HCT116 (cell line): Measurements from ENCODE around the gene MCL1.

ENCODE experiments used
- EZH2 ChIP-seq: fragments of 200-600 bp; sonication (generic); IDR thresholded peaks from 2 replicates; pipeline ENCODE4 v1.6.1; 2017; ENCODE audit warnings: antibody characterized with exemption, mixed run types
- EZH2phosphoT487 ChIP-seq: fragments of 200-600 bp; IDR thresholded peaks from 2 replicates; pipeline ENCODE4 v1.6.1; 2018; ENCODE audit warnings: antibody characterized with exemption, borderline replicate concordance
- JUND ChIP-seq: IDR thresholded peaks from 2 replicates; pipeline ENCODE4 v1.6.1; 2012
- POLR2A ChIP-seq: IDR thresholded peaks from 2 replicates; pipeline ENCODE4 v1.7.0; 2011; ENCODE audit warnings: borderline replicate concordance; ENCODE audit not compliant: insufficient read depth, insufficient read length; ENCODE audit errors: extremely low read depth
- RAD21 ChIP-seq: IDR thresholded peaks from 2 replicates; pipeline ENCODE4 v1.6.1; 2012; ENCODE audit warnings: low read depth, mild to moderate bottlenecking
- SIN3A ChIP-seq: IDR thresholded peaks from 2 replicates; pipeline ENCODE4 v1.6.1; 2012; ENCODE audit warnings: low read depth
- YY1 ChIP-seq: IDR thresholded peaks from 2 replicates; pipeline ENCODE4 v1.6.1; 2011; ENCODE audit warnings: low read length, low read depth, moderate library complexity, mild to moderate bottlenecking; ENCODE audit not compliant: insufficient replicate concordance; ENCODE audit errors: extremely low read depth
- ZNF274 ChIP-seq: fragments of 200-500 bp; sonication (Bioruptor generic); IDR thresholded peaks from 2 replicates; pipeline ENCODE4 v1.6.1; 2014; ENCODE audit warnings: mild to moderate bottlenecking, low read depth, low read length, inconsistent platforms
- TF ChIP-seq, protein P1 (sequence below), 3 experiments: fragments of 200-600 bp in 1 of 3; sonication (generic) in 1 of 3; IDR thresholded peaks in 2 of 3; conservative IDR thresholded peaks in 1 of 3; 2 replicates each; pipeline ENCODE4 v1.5.1; 2012 to 2017; ENCODE audit warnings: low read depth in 2 of 3, low read length in 2 of 3, antibody characterized with exemption in 1 of 3, borderline replicate concordance in 1 of 3, control low read depth in 1 of 3, mild to moderate bottlenecking in 1 of 3, mixed read lengths in 1 of 3, mixed run types in 1 of 3, moderate library complexity in 1 of 3; ENCODE audit not compliant: insufficient read depth in 1 of 3
- TF ChIP-seq, protein P2 (sequence below): IDR thresholded peaks from 2 replicates; pipeline ENCODE4 v1.6.1; 2012

DNA sequence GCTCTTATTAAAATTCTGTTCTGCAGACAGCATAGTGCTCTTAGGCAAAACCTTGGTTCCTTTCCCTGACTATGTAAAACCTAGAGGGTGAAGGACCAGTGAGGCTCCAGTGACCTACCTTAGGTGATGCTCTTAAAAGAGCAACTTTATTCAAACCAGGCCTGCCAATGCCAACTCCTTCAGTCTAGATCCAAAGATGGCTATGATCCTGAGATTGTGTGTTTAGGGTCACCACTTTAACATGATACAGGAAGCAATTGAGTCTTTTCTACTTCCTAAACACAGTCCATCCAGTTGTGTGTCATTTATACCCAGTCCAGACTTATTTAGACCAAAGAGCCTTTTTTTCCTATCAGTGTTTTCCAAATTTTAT, 10.8 kb downstream of the MCL1 start:
- TF ChIP-seq, protein P1, sequence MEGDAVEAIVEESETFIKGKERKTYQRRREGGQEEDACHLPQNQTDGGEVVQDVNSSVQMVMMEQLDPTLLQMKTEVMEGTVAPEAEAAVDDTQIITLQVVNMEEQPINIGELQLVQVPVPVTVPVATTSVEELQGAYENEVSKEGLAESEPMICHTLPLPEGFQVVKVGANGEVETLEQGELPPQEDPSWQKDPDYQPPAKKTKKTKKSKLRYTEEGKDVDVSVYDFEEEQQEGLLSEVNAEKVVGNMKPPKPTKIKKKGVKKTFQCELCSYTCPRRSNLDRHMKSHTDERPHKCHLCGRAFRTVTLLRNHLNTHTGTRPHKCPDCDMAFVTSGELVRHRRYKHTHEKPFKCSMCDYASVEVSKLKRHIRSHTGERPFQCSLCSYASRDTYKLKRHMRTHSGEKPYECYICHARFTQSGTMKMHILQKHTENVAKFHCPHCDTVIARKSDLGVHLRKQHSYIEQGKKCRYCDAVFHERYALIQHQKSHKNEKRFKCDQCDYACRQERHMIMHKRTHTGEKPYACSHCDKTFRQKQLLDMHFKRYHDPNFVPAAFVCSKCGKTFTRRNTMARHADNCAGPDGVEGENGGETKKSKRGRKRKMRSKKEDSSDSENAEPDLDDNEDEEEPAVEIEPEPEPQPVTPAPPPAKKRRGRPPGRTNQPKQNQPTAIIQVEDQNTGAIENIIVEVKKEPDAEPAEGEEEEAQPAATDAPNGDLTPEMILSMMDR (IDR thresholded peaks at IDR 0.05 in 2 of 3, conservative IDR thresholded peaks at IDR 0.05 in 1 of 3; ENCODE audit: borderline replicate concordance in 1 of 3, insufficient read depth in 1 of 3, low read depth in 2 of 3, low read length in 2 of 3), result no peak
- TF ChIP-seq JUND (no peak), SIN3A (no peak), EZH2 (no peak), RAD21 (no peak), ZNF274 (no peak), POLR2A (no peak), EZH2phosphoT487 (no peak), YY1 (no peak)
- TF ChIP-seq, protein P2, sequence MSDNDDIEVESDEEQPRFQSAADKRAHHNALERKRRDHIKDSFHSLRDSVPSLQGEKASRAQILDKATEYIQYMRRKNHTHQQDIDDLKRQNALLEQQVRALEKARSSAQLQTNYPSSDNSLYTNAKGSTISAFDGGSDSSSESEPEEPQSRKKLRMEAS, result no peak
